Superior temporal gyrus (tissue), 1 donor: ENCODE data around the gene TEX36.
"Not testable (repeated sequence)": the region's sequence is repeated elsewhere in the genome, so short reads cannot be mapped to it uniquely, and the experiment has no call there.

Source experiments
- DNase-seq: peaks from one replicate; pipeline ENCODE4 v3.0.0-alpha.2; 2016; ENCODE audit errors: extremely low spot score

TEX36 gene, protein sequence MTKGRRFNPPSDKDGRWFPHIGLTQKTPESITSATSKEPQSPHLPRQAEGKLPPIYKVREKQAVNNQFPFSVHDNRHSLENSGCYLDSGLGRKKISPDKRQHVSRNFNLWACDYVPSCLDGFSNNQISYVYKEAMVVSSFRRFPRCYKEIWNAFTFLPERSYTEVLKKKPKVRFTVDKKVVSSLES

GRCh38 chr10:125683063-125683462, at the start of gene TEX36:
Gene TEX36 (minus strand): TSS chr10:125683163. CDS start chr10:125682989, 174 bp downstream.
- no peak for DNase-seq

DNA sequence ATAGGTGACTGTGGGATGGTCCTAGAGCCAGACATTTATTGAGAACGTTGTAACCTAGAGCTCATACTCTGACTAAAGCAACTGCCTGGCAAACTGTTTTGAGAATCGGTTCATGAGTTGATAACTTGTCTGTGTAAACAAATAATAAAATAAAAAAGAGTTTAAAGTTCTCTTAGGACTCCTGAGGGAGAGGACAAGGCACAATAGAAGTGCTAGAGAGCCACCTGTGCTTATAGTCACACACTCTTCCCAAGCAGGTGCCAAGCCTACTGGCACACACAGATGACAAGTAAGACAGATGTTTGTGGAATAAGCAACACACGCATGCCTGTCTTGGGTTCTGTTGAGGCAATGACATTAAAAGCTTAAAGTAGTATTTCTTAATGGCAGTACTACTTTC, 44.5 kb upstream of the TEX36 start:
- no peak for DNase-seq

DNA sequence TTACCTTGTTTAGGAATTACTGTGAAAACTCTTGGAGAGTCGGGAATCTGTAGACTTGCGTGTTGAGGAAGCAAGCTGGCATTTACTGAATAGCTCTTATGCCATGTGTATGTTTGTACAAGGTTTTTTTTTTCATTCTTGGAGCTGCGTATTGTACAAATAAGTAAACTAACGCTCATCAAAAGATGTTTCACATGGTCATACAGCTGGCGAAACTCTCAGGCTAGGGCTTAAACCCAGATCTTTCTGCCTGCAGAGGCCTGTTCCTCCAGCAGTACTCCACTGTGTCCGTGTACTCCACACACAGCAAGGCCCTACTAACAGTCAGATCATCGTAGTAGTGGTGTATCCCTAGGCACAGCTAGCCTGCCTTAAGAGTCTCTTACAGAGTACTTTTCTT, 44.0 kb upstream of the TEX36 start:
- DNase-seq = no peak

DNA sequence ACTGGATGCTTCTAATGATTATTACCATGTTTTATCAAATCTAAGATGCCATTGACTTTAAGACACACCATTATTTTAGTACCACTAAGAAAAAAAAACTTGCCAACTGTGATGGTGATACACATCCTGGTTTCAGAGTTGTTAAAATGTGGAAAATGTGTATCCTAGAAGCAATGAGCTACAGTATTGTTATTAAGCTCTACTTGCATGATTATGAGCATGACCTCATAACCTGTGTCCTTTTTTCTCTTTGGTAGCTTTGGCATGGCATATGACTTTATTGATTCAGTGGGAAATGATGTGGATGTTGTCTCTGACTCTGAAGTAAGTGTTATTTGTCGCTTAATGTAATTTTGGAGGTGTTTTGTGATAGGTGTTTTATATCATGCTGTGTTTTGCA, 39.8 kb upstream of the TEX36 start:
- no peak for DNase-seq

DNA sequence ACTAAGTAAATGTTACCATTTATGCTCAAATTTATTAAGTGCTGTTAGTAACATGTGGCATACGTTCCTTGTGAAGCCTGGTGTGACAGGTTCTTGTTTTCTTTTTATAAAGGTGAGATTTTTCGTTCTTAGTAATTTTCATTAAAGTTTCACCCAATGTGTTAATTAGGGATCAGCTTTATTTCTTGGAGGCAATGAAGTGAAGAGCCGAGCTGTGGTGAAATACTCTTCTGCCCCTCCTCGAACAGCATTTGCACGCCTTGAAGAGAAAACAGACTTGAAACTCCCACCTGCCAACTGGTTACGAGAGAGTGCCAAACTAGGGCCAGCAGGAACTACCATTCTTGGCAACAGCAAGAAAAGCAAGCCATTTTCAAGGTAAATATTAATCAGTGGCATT, 38.1 kb upstream of the TEX36 start:
- no peak for DNase-seq

- no peak for DNase-seq
Measured at GRCh38 chr10:125720002-125720382, 37.0 kb upstream of the TEX36 start.

- peak; percentile 99 for DNase-seq
Measured at GRCh38 chr10:125719173-125720001, 36.4 kb upstream of the TEX36 start, which contains the start of gene EDRF1. Gene EDRF1 (plus strand): TSS chr10:125719709. CDS start chr10:125719808, 99 bp downstream.

DNA sequence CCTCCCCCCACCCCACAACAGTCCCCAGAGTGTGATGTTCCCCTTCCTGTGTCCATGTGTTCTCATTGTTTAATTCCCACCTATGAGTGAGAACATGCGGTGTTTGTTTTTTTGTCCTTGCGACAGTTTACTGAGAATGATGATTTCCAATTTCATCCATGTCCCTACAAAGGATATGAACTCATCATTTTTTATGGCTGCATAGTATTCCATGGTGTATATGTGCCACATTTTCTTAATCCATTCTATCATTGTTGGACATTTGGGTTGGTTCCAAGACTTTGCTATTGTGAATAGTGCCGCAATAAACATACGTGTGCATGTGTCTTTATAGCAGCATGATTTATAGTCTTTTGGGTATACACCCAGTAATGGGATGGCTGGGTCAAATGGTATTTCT, 31.8 kb upstream of the TEX36 start:
- DNase-seq = not testable (repeated sequence)

DNA sequence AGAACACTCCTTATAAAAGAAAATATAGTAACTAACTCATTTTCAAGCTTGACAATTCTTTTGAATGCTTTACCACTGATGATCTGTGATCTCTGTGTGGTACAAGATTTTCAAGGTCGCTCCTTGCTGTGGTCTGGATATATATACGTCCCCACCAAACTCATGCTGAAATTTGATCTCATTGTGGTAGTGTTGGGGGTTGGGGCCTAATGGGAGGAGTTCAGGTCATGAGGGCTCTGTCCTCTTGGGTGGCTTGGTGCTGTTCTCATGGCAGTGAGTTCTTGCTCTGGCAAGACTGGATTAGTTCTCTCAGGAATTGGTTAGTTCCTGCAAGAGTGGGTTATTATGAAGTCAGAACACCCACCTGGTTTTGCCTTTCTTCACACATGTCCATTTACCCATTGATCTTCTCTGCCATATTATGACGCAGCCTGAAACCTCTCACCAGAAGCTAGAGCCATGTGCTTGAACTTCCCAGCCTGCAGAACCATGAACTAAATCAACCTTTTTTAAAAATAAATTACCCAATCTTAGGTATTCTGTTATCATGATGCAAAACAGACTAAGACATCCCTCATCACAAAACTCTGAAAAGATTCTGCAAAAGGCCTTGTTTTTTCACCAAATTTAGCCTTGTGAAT, 28.3 kb upstream of the TEX36 start:
- no peak for DNase-seq

GRCh38 chr10:125709553-125710474, 26.9 kb upstream of the TEX36 start:
- no peak for DNase-seq

GRCh38 chr10:125708971-125709503, 26.1 kb upstream of the TEX36 start:
- no peak for DNase-seq

GRCh38 chr10:125707541-125708468, 24.8 kb upstream of the TEX36 start:
- no peak for DNase-seq

GRCh38 chr10:125700355-125700911, 17.5 kb upstream of the TEX36 start:
- DNase-seq = peak; percentile 44

DNA sequence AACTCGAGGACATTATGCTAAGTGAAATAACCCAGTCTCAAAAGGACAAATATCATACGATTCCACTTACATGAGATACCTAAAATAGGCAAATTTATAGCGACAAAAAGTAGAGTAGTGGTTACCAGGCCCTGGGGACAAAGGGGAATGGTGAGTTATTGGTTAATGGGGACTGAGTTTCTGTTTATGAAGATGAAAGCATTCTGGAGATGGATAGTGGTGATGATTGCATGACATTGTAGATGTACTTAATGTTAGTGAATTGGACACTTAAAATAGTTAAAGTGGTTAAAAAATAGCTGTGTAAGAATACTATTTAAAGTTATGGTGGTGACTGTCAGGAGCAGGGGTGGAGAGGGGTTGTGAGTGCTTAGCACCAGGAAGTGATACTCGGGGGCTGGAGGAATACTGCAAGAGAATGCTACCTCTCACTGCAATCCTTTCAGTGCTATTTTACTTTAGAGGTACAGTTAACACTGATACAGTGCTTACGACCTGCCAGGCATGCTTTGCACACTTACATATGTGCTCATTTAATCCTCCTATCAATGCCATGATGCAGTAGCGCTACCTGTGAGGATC, 16.7 kb upstream of the TEX36 start:
- no peak for DNase-seq

- DNase-seq = no peak
Measured at GRCh38 chr10:125698481-125698998, 15.6 kb upstream of the TEX36 start.

DNA sequence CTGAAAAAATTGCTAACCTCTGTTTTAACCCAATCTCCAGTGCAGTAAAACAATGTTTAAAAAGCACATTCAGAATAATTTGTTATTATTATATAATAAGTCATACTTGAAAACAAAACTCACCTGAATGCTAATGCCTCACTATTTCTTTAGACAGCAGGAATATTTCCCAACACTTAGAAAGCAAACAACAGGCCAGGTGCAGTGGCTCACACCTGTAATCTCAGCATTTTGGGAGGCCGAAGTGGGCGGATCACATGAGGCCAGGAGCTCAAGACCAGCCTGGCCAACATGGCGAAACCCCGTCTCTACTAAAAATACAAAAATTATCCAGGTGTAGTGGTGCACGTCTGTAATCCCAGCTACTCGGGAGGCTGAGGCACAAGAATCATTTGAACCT, 13.9 kb upstream of the TEX36 start:
- DNase-seq = not testable (repeated sequence)

- DNase-seq = no peak
Measured at GRCh38 chr10:125694883-125695282, 11.9 kb upstream of the TEX36 start.

GRCh38 chr10:125693524-125693847, 10.5 kb upstream of the TEX36 start:
- no peak for DNase-seq
